Skeletal muscle tissue (tissue), 4 donors: ENCODE measurements around the gene FBXW8. TPM values are rescaled to one million over a fixed set of nuclear protein-coding genes. Genes with fewer than 3 reads are reported as not detected.

Experiments
- H3K27ac ChIP-seq: one replicate; pipeline ENCODE4 v1.7.0; 2013; ENCODE audit warnings: mild to moderate bottlenecking, low read depth, low read length, inconsistent platforms
- H3K27me3 ChIP-seq, 3 donors: one replicate each; pipeline ENCODE4 v1.7.0; 2013; ENCODE audit warnings: low read length in 3 of 3; ENCODE audit not compliant: control insufficient read depth in 3 of 3, insufficient read depth in 3 of 3
- H3K36me3 ChIP-seq, 3 donors: one replicate each; pipeline ENCODE4 v1.7.0; 2013; ENCODE audit warnings: low read length in 3 of 3; ENCODE audit not compliant: control insufficient read depth in 3 of 3, insufficient read depth in 3 of 3
- H3K4me1 ChIP-seq, 3 donors: one replicate each; pipeline ENCODE4 v1.7.0; 2013; ENCODE audit warnings: low read length in 3 of 3, mild to moderate bottlenecking in 3 of 3; ENCODE audit not compliant: control insufficient read depth in 3 of 3, insufficient read depth in 3 of 3
- H3K4me3 ChIP-seq, 3 donors: one replicate each; pipeline ENCODE4 v1.7.0; 2013; ENCODE audit warnings: low read length in 3 of 3
- H3K9ac ChIP-seq, 3 donors: one replicate each; pipeline ENCODE4 v1.7.0; 2013; ENCODE audit warnings: low read length in 3 of 3, mild to moderate bottlenecking in 3 of 3, moderate library complexity in 2 of 3, low read depth in 1 of 3
- H3K9me3 ChIP-seq, 3 donors: one replicate each; pipeline ENCODE4 v1.7.0; 2013; ENCODE audit warnings: low read length in 3 of 3; ENCODE audit not compliant: control insufficient read depth in 3 of 3
- total RNA-seq: library from RNA; depleted of rRNA; stranded (reverse); fragments of >200 nt; gene quantifications from one replicate; pipeline ENCODE4 v1.2.3, GENCODE V29; 2014
- donor health status: Osteomylitis.

FBXW8 gene
- total RNA-seq, 1 donor from 2014 or later: 8.9 TPM

DNA sequence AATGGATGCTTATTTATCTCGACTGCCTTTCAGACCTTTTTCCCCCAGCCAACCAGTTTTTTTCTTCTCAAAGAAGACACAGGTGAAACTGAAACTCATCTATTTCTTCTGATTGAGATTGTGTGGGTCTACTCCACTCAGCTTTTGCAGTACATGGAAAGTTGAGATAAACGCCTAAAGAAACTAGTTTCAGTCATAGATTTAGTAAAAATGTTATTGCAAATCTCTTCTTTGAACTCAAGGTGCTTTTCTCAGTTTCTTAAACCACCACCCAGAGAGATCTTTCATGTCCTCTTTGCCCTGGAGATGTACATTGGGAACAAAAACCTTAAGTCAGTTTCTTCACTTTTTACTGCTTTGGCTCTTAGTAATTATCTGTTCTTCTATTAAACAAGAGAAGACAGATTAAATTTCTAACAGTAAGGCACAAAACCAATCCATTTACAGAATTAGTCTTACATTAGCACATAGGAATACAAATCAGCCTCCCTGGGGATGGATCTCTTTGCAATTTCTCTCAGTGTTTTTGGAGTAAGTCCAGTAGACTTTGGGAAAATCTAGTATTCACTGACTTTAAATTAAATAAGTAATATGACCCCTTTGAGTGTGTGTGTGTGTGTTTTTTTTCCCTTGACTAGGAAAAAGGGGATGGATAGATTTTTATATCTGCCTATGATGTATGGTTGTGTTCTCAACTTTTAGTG, 11.6 kb downstream of the FBXW8 start:
- Histone ChIP-seq H3K27me3 (no peaks in the 10 kb centered on the region), H3K9me3 (no peaks in the 10 kb centered on the region), H3K4me1 (peaks cover 0 to 14% (median 13%) of the 10 kb centered on the region in 3 donors), H3K4me3 (no peak overlapping the region), H3K9ac (no peak overlapping the region), H3K36me3 (no peaks in the 10 kb centered on the region), H3K27ac (no peak overlapping the region)

GRCh38 chr12:116924558-116925453, 14.1 kb downstream of the FBXW8 start:
- H3K27me3 ChIP-seq: no peaks in the 10 kb centered on the region
- no peak overlapping the region for H3K9ac ChIP-seq
- H3K9me3 ChIP-seq: no peaks in the 10 kb centered on the region
- no peak overlapping the region for H3K4me3 ChIP-seq
- peaks cover 0 to 16% (median 15%) of the 10 kb centered on the region in 3 donors for H3K4me1 ChIP-seq
- H3K27ac ChIP-seq: no peak overlapping the region
- peaks cover 0 to 8% (median 5%) of the 10 kb centered on the region in 3 donors for H3K36me3 ChIP-seq

GRCh38 chr12:116926283-116927243, 15.8 kb downstream of the FBXW8 start:
- Histone ChIP-seq H3K4me3 (peak overlapping the region in 1 of 3 donors; percentile 6), H3K9ac (peak overlapping the region in 1 of 3 donors; percentile 45), H3K27ac (no peak overlapping the region), H3K27me3 (no peaks in the 10 kb centered on the region), H3K9me3 (no peaks in the 10 kb centered on the region), H3K4me1 (peaks cover 0 to 16% (median 12%) of the 10 kb centered on the region in 3 donors), H3K36me3 (peaks cover 0 to 9% (median 5%) of the 10 kb centered on the region in 3 donors)

DNA sequence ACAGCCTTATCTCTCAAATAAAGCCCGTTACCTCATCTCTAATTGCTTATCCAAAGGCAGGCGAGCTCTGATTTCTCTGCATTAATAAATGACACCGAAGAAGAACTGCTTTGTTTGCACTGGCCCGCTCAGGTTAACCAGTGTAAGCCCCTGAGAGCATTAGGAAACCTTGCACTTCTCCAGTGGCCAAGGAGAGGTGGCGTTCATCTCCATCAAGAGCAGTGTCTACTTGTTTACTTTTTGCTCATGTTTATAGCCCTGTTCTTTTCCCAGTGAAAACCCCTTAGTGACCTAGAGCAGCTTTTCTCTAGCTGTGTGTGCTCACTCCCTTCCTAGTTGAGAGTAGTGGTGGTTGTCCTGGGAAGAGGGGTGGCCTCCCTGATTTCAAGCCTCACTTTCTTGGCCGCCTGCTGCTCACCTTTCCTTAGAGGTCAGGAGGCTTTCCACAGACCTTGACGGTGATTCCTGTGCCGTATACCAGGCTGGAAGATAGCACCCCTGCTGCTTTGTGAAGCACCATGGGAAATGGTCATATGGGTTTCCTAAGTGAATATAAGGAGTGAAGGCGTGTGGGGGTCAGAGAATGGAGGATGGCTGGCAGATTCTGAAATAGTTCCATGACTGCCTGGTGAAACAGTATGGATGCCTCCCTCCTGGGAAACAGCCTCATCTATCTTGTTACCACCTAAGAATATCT, 16.6 kb downstream of the FBXW8 start:
- Histone ChIP-seq H3K9me3 (no peaks in the 10 kb centered on the region), H3K27me3 (no peaks in the 10 kb centered on the region), H3K27ac (no peak overlapping the region)

GRCh38 chr12:116928504-116928903, 17.8 kb downstream of the FBXW8 start:
- H3K4me3 ChIP-seq: no peak overlapping the region

More for the DNA sequence above, 16.6 kb downstream of the FBXW8 start:
- peaks cover 0 to 16% (median 12%) of the 10 kb centered on the region in 3 donors for H3K4me1 ChIP-seq
- H3K4me3 ChIP-seq: no peak overlapping the region
- H3K9ac ChIP-seq: peak overlapping the region in 1 of 3 donors; percentile 45
- peaks cover 0 to 9% (median 5%) of the 10 kb centered on the region in 3 donors for H3K36me3 ChIP-seq

DNA sequence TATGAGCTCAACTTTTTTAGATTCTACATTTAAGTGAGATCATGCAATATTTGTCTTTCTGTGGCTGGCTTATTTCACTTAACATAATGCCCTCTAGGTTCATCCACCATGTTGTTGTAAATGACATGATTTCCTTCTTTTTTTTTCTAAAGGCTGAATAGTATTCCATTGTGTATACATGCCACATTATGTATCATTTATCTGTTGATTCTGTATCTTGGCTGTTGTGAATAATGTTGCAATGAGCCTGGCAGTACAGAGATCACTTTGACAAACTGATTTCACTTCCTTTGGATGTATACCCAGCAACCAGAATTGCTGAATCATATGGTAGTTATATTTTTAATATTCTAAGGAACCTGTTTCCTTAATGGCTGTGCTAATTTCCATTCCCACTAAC, 19.1 kb downstream of the FBXW8 start:
- Histone ChIP-seq H3K4me1 (peaks cover 8 to 23% (median 21%) of the 10 kb centered on the region in 3 donors), H3K36me3 (peaks cover 0 to 9% (median 5%) of the 10 kb centered on the region in 3 donors)

More at GRCh38 chr12:116928504-116928903, 17.8 kb downstream of the FBXW8 start:
- Histone ChIP-seq H3K36me3 (peaks cover 0 to 9% (median 5%) of the 10 kb centered on the region in 3 donors), H3K9me3 (no peaks in the 10 kb centered on the region), H3K27me3 (no peaks in the 10 kb centered on the region), H3K27ac (no peak overlapping the region), H3K9ac (no peak overlapping the region), H3K4me1 (peaks cover 4 to 21% (median 20%) of the 10 kb centered on the region in 3 donors)

DNA sequence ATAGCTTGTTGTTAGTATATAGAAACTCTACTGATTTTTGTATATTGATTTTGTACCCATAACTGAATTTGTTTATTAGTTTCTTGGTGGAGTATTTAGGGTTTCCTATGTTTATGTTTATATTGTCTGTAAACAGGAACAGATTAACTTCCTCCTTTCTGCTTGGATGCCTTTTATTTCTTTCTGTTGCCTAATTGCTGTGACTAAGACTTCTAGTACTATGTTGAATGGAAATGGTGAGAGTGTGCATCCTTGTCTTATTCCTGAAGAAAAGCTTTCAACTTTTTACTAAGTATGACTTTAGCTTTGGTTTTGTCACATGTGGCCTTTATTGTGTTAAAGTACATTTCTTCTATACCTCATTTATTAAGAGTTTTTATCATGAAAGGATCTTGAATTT, 20.9 kb downstream of the FBXW8 start:
- Histone ChIP-seq H3K4me3 (no peak overlapping the region), H3K9ac (no peak overlapping the region), H3K27ac (no peak overlapping the region), H3K36me3 (peaks cover 3 to 9% (median 5%) of the 10 kb centered on the region in 3 donors), H3K4me1 (peaks cover 8 to 19% (median 12%) of the 10 kb centered on the region in 3 donors), H3K9me3 (no peaks in the 10 kb centered on the region), H3K27me3 (no peaks in the 10 kb centered on the region)

More for the DNA sequence above, 19.1 kb downstream of the FBXW8 start:
- H3K9me3 ChIP-seq: no peaks in the 10 kb centered on the region
- H3K4me3 ChIP-seq: no peak overlapping the region
- H3K9ac ChIP-seq: no peak overlapping the region
- no peaks in the 10 kb centered on the region for H3K27me3 ChIP-seq
- no peak overlapping the region for H3K27ac ChIP-seq

DNA sequence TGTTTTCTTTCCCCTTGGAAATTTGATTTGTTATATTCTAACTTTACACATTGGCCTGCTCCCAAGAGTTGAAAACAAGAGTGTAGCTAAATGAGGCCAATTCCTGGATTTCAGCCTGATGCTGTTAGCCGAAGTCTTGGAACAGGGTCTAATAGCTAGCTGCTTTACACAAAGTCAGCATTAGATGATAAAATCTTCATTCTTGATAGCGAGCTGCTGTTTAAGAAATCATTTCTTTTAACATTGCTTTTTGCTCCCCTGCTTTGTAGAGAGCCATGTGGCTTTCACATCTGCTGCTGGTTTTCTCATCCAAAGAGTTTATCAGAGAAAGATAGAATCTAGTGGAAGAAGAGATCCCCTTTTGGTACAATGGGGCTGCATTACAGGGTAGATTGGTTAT, 22.3 kb downstream of the FBXW8 start:
- Histone ChIP-seq H3K27ac (no peak overlapping the region), H3K4me1 (peaks cover 5 to 14% (median 8%) of the 10 kb centered on the region in 3 donors), H3K36me3 (peaks cover 3 to 9% (median 5%) of the 10 kb centered on the region in 3 donors), H3K4me3 (no peak overlapping the region), H3K9ac (no peak overlapping the region), H3K27me3 (no peaks in the 10 kb centered on the region), H3K9me3 (no peaks in the 10 kb centered on the region)
